Stimulated activated CD4-positive, alpha-beta T cell treated with anti-CD3 and anti-CD28 coated beads, Interleukin-4, amount 100 ng/mL, for 4 hours (primary cell): ENCODE measurements around the gene DCDC2C.

Experiments
- DNase-seq, 2 experiments: peaks; one replicate each; pipeline ENCODE4 v3.0.0-alpha.2; 2020

DCDC2C gene

GRCh38 chr2:3712831-3713503, 9.6 kb downstream of the DCDC2C start:
- DNase-seq = no peak

GRCh38 chr2:3718679-3719078, 15.3 kb downstream of the DCDC2C start:
- DNase-seq = no peak

- no peak for DNase-seq
These were observed 21.6 kb downstream of the DCDC2C start for GRCh38 chr2:3725002-3725401.

- no peak for DNase-seq
These were observed 22.3 kb downstream of the DCDC2C start for GRCh38 chr2:3725458-3726250.

- DNase-seq = no peak
These were observed 23.1 kb downstream of the DCDC2C start for GRCh38 chr2:3726511-3726910.

GRCh38 chr2:3727397-3728045, 24.1 kb downstream of the DCDC2C start:
- DNase-seq = no peak

- no peak for DNase-seq
These were observed 25.0 kb downstream of the DCDC2C start for GRCh38 chr2:3728104-3729054.

GRCh38 chr2:3729055-3729448, 25.7 kb downstream of the DCDC2C start:
- DNase-seq = no peak

- no peak for DNase-seq
These were observed 26.4 kb downstream of the DCDC2C start for GRCh38 chr2:3729786-3730185.

- no peak for DNase-seq
These were observed 27.3 kb downstream of the DCDC2C start for GRCh38 chr2:3730646-3731045.

GRCh38 chr2:3731829-3732228, 28.5 kb downstream of the DCDC2C start:
- DNase-seq = no peak

GRCh38 chr2:3736112-3736511, 32.7 kb downstream of the DCDC2C start:
- no peak for DNase-seq

GRCh38 chr2:3737128-3737527, 33.8 kb downstream of the DCDC2C start:
- DNase-seq = no peak

GRCh38 chr2:3738454-3738853, 35.1 kb downstream of the DCDC2C start:
- DNase-seq = no peak

GRCh38 chr2:3739313-3739712, 35.9 kb downstream of the DCDC2C start:
- no peak for DNase-seq

- DNase-seq = no peak
These were observed 38.0 kb downstream of the DCDC2C start for GRCh38 chr2:3741396-3741795.

GRCh38 chr2:3741867-3742602, 38.7 kb downstream of the DCDC2C start:
- DNase-seq = no peak

GRCh38 chr2:3742743-3743508, 39.6 kb downstream of the DCDC2C start:
- no peak for DNase-seq

GRCh38 chr2:3743951-3744555, 40.7 kb downstream of the DCDC2C start:
- DNase-seq = no peak

GRCh38 chr2:3745920-3746319, 42.5 kb downstream of the DCDC2C start:
- DNase-seq = no peak
